ENCODE data around the gene FCSK.

FCSK gene

GRCh38 chr16:70523076-70523742 is 68.8 kb downstream of the FCSK start, which contains the start of gene COG4:
Gene COG4, minus strand, starts transcription at chr16:70523554. Its CDS starts 11 bp downstream, at chr16:70523543.
- H3K4me3 ChIP-seq (ENCODE audit: low read depth, low read length), result peak within 1 kb of the TSS; percentile 71
- no peak for TF ChIP-seq CTCF (IDR thresholded peaks at IDR 0.05; ENCODE audit: borderline replicate concordance, insufficient read depth, low read depth, low read length)

- peak within 1 kb of the TSS; percentile 71 for H3K4me3 ChIP-seq (ENCODE audit: low read depth, low read length)
- no peak for TF ChIP-seq CTCF (IDR thresholded peaks at IDR 0.05; ENCODE audit: borderline replicate concordance, insufficient read depth, low read depth, low read length)
Observed at GRCh38 chr16:70523743-70524398, 69.5 kb downstream of the FCSK start, which contains the start of gene SF3B3. Gene SF3B3, plus strand, starts transcription at chr16:70523816. Its CDS starts 2,841 bp downstream, at chr16:70526657.

- H3K4me3 ChIP-seq (ENCODE audit: low read depth, low read length), result peak overlapping the region; percentile 71
Observed at GRCh38 chr16:70524399-70524825, 70.0 kb downstream of the FCSK start.

GRCh38 chr16:70526403-70526802 is 72.0 kb downstream of the FCSK start:
- H3K4me3 ChIP-seq (ENCODE audit: low read depth, low read length), result no peak overlapping the region
- TF ChIP-seq CTCF (IDR thresholded peaks at IDR 0.05; ENCODE audit: borderline replicate concordance, insufficient read depth, low read depth, low read length), result no peak

GRCh38 chr16:70527315-70527996 is 73.1 kb downstream of the FCSK start:
- no peak overlapping the region for H3K4me3 ChIP-seq (ENCODE audit: low read depth, low read length)
- no peak for TF ChIP-seq CTCF (IDR thresholded peaks at IDR 0.05; ENCODE audit: borderline replicate concordance, insufficient read depth, low read depth, low read length)

GRCh38 chr16:70529051-70529777 is 74.8 kb downstream of the FCSK start:
- TF ChIP-seq CTCF (IDR thresholded peaks at IDR 0.05; ENCODE audit: borderline replicate concordance, insufficient read depth, low read depth, low read length), result peak; percentile 21; the same call in 1 of the 2 replicates
- H3K4me3 ChIP-seq (ENCODE audit: low read depth, low read length), result no peak overlapping the region

All from GM12875 (cell line).